HepG2 (cell line): ENCODE data around the gene TMEM266. TPM values are rescaled to one million over a fixed set of nuclear protein-coding genes. Genes with fewer than 3 reads are reported as not detected.

Experiments used
- ATAC-seq: fragments of 200-7000 bp; cut with Tn5 transposase; 3 replicates; pipeline ENCODE4 v1.9.1; 2020; ENCODE audit warnings: mild to moderate bottlenecking, moderate library complexity
- BruUV-seq: library from RNA; stranded (reverse); fragments of 400-500 nt; replicated peaks from 2 replicates; lab custom pipeline; 2021; lab: Mats Ljungman, UMichigan
- CTCF ChIA-PET: fragments of 300-600 bp; formaldehyde crosslinking; extraction: SDS; loops from one replicate; lab custom pipeline; 2021; ENCODE audit warnings: low total read pairs, inconsistent platforms, low intra/inter-chr PET ratio; lab: Yijun Ruan, JAX
- POLR2A ChIA-PET: fragments of 350-600 bp; sonication (Branson Sonifier 250); formaldehyde crosslinking; loops from one replicate; lab custom pipeline; 2020; ENCODE audit warnings: antibody characterized with exemption, inconsistent platforms; lab: Yijun Ruan, JAX
- DNase-seq: peaks from one replicate; pipeline ENCODE4 v3.0.0-alpha.2; 2015; ENCODE audit warnings: low spot score
- FAIRE-seq: peaks from 3 replicates; lab custom pipeline; 2011; peaks lifted over from hg19 to GRCh38; lab: Jason Lieb, UNC
- H2AFZ ChIP-seq: one replicate; pipeline ENCODE4 v1.6.1; 2011; ENCODE audit warnings: low read length, inconsistent platforms
- H3K27ac ChIP-seq: fragments of 300-600 bp; 3 replicates; pipeline ENCODE4 v1.8.0; 2011; ENCODE audit warnings: mixed run types, mild to moderate bottlenecking, mixed read lengths, low read length, inconsistent platforms; ENCODE audit not compliant: insufficient read depth; ENCODE audit errors: extremely low read length
- H3K27me3 ChIP-seq, 2 experiments: fragments of 200-600 bp in 1 of 2; 2 replicates in 1 of 2; 3 replicates in 1 of 2; pipeline versions ENCODE4 v1.6.0 to v1.8.0; 2011; ENCODE audit warnings: low read length in 2 of 2, mild to moderate bottlenecking in 2 of 2, moderate library complexity in 2 of 2, inconsistent platforms in 1 of 2; ENCODE audit not compliant: insufficient read depth in 2 of 2, control insufficient read depth in 1 of 2
- H3K36me3 ChIP-seq, 2 experiments: fragments of 200-600 bp in 1 of 2; replicated peaks in 1 of 2; 2 replicates in 1 of 2; 3 replicates in 1 of 2; pipeline versions ENCODE4 v1.5.1 to v1.8.0; 2011; ENCODE audit warnings: low read length in 2 of 2, inconsistent platforms in 1 of 2; ENCODE audit not compliant: insufficient read depth in 2 of 2, control insufficient read depth in 1 of 2
- H3K4me1 ChIP-seq: 2 replicates; pipeline ENCODE4 v1.5.1; 2012; ENCODE audit warnings: low read length, inconsistent platforms; ENCODE audit not compliant: insufficient read depth
- H3K4me2 ChIP-seq: 2 replicates; pipeline ENCODE4 v1.6.0; 2011; ENCODE audit warnings: low read depth, low read length, inconsistent platforms
- H3K4me3 ChIP-seq, 3 experiments: fragments of 200-600 bp in 1 of 3; sonication (generic), shearing (Covaris generic) in 1 of 3; replicated peaks in 1 of 3; 2 replicates each; pipeline ENCODE4 v1.5.1; 2011 to 2016; ENCODE audit warnings: low read length in 3 of 3, inconsistent platforms in 2 of 3, low read depth in 2 of 3, mild to moderate bottlenecking in 2 of 3, control low read depth in 1 of 3, mixed read lengths in 1 of 3; ENCODE audit not compliant: insufficient read depth in 1 of 3
- H3K79me2 ChIP-seq: one replicate; pipeline ENCODE4 v1.6.1; 2011; ENCODE audit warnings: low read length, inconsistent platforms; ENCODE audit not compliant: insufficient read depth
- H3K9ac ChIP-seq: 2 replicates; pipeline ENCODE4 v1.6.0; 2011; ENCODE audit warnings: mild to moderate bottlenecking, low read depth, low read length, inconsistent platforms; ENCODE audit not compliant: insufficient read depth
- H3K9me3 ChIP-seq: 2 replicates; pipeline ENCODE4 v1.5.1; 2012; ENCODE audit warnings: mild to moderate bottlenecking, low read length
- H4K20me1 ChIP-seq: 2 replicates; pipeline ENCODE4 v1.6.0; 2011; ENCODE audit warnings: inconsistent platforms, mild to moderate bottlenecking, low read length, moderate library complexity; ENCODE audit not compliant: insufficient read depth
- ARNTL ChIP-seq: sonication (generic); formaldehyde crosslinking; IDR thresholded peaks from 2 replicates; pipeline ENCODE4 v1.4.0; 2020; ENCODE audit warnings: mild to moderate bottlenecking, missing genetic modification reagents
- FOXP4 ChIP-seq: sonication (generic); formaldehyde crosslinking; IDR thresholded peaks from 2 replicates; pipeline ENCODE4 v1.4.0; 2020; ENCODE audit warnings: missing genetic modification reagents
- IKZF1 ChIP-seq: fragments of 450-650 bp; IDR thresholded peaks from 2 replicates; pipeline ENCODE4 v1.7.1; 2016
- KDM5B ChIP-seq: sonication (generic); formaldehyde crosslinking; IDR thresholded peaks from 2 replicates; pipeline ENCODE4 v1.4.0; 2020; ENCODE audit warnings: missing genetic modification reagents, mild to moderate bottlenecking, borderline replicate concordance
- NFE2L1 ChIP-seq: sonication (generic); formaldehyde crosslinking; IDR thresholded peaks from 2 replicates; pipeline ENCODE4 v1.4.0; 2020; ENCODE audit warnings: missing genetic modification reagents, mild to moderate bottlenecking, borderline replicate concordance
- PRPF4 ChIP-seq: fragments of 200-400 bp; formaldehyde crosslinking; IDR thresholded peaks from 2 replicates; pipeline ENCODE4 v1.6.1; 2016; ENCODE audit warnings: low read length, low read depth; ENCODE audit not compliant: poor library complexity, severe bottlenecking
- RBFOX2 ChIP-seq: fragments of 200-400 bp; formaldehyde crosslinking; IDR thresholded peaks from 2 replicates; pipeline ENCODE4 v1.6.1; 2017; ENCODE audit warnings: low read depth, mild to moderate bottlenecking, low read length
- SP2 ChIP-seq: sonication (generic); formaldehyde crosslinking; IDR thresholded peaks from 2 replicates; pipeline ENCODE4 v1.5.1; 2020; ENCODE audit warnings: mild to moderate bottlenecking, missing genetic modification reagents
- ZC3H4 ChIP-seq: sonication (generic); formaldehyde crosslinking; IDR thresholded peaks from 2 replicates; pipeline ENCODE4 v1.4.0; 2020; ENCODE audit warnings: missing genetic modification reagents, borderline replicate concordance
- ZFP36 ChIP-seq: fragments of 150-350 bp; IDR thresholded peaks from 2 replicates; pipeline ENCODE4 v1.6.1; 2018; ENCODE audit warnings: borderline replicate concordance, low read length, low read depth; ENCODE audit not compliant: partially characterized antibody
- ZFYVE20 ChIP-seq: sonication (generic); formaldehyde crosslinking; IDR thresholded peaks from 2 replicates; pipeline ENCODE4 v1.8.0; 2023; ENCODE audit warnings: low read depth, mild to moderate bottlenecking, moderate library complexity, missing genetic modification reagents, borderline replicate concordance
- WGBS: methylation state at CpG from one replicate; pipeline ENCODE4 v1.1.6; 2017; ENCODE audit warnings: low lambda C conversion rate; 5-methylcytosine and 5-hydroxymethylcytosine counted together
- in situ Hi-C: cut with HindIII; loops from 2 replicates; pipeline ENCODE4 v1.10.0; 2017; ENCODE audit warnings: low pct_unique_long_range_greater_than_20kb; ENCODE audit not compliant: extremely low pct_ligation_motif_present
- intact Hi-C: fragments of 100-400 bp; cut with micrococcal nuclease; formaldehyde crosslinking; loops from one replicate; pipeline ENCODE4 v1.10.0; 2022; ENCODE audit not compliant: unreplicated experiment
- polyA plus RNA-seq, 8 experiments: library from polyadenylated mRNA; depleted of rRNA in 3 of 8; stranded (reverse) in 7 of 8; unstranded in 1 of 8; fragments of >200 nt; fragmentation: Illumina TruSeq in 4 of 8; extraction: Trizol in 4 of 8; gene quantifications; 2 replicates each; pipeline versions ENCODE4 v1.2.1 to v1.2.3, GENCODE V29; 2011 to 2016; ENCODE audit warnings: low read depth in 4 of 8, missing spikeins in 1 of 8, mixed read lengths in 1 of 8; ENCODE audit not compliant: insufficient read depth in 1 of 8
- total RNA-seq, 5 experiments: library from RNA; depleted of rRNA; stranded (reverse); fragments of >200 nt; fragmentation: Illumina TruSeq; extraction: Trizol; gene quantifications; 2 replicates each; pipeline ENCODE4 v1.2.3, GENCODE V29; 2016; ENCODE audit warnings: low read depth in 1 of 5

TMEM266 gene
- total and polyA plus RNA-seq, 2 of the 13 experiments (the other 11 are each of a cell fraction or from before 2014, with no cell fraction given), result 0.04 TPM; not detected in 1

DNA sequence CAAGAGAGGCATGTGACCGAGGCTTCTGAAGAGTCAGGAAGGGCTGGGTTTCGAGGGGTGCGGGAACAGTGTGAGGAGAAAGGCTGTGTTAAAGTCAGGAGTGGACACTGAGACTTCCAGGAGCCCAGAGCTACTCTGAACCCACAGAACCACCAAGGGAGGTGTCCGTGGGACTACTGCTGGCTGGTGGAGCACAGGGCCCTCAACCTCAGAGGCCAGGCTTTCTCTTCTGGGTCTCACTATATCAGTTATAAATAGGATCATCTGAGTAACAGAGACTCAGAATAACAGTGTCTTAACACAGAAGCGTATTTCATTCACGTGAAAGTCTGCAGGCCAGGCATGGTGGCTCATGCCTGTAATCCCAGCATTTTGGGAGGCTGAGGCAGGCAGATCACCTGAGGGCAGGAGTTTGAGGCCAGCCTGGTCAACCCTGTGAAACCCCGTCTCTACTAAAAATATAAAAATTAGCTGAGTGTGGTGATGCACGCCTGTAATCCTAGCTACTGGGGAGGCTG lies 113.6 kb downstream of the TMEM266 start (continued):
- no peak for TF ChIP-seq FOXP4
- no peak for TF ChIP-seq RBFOX2
- no peak for TF ChIP-seq KDM5B (CRISPR knock-in tag)

GRCh38 chr15:76174654-76175053 lies 114.9 kb downstream of the TMEM266 start:
- no peak overlapping the region for H3K9ac ChIP-seq
- no peak overlapping the region for H3K4me2 ChIP-seq
- H3K4me3 ChIP-seq, result no peak overlapping the region
- ChIA-PET CTCF (no interaction called here), POLR2A (no interaction called here)
- no peak overlapping the region for H2AFZ ChIP-seq
- no peaks in the 10 kb centered on the region for H3K79me2 ChIP-seq
- no peak overlapping the region for H3K27ac ChIP-seq
- peaks cover 17% of the 10 kb centered on the region for H3K4me1 ChIP-seq
- FAIRE-seq, result no peak
- ATAC-seq, result no peak
- intact Hi-C loops, result no loop called here
- no peaks in the 10 kb centered on the region for H4K20me1 ChIP-seq
- no TSS peak for BruUV-seq
- H3K36me3 ChIP-seq, result no peaks in the 10 kb centered on the region
- DNase-seq, result no peak
- TF ChIP-seq PRPF4 (no peak), ARNTL (no peak), ZFYVE20 (no peak), ZFP36 (no peak), SP2 (CRISPR knock-in tag) (no peak), NFE2L1 (CRISPR knock-in tag) (no peak), ZC3H4 (CRISPR knock-in tag) (no peak), IKZF1 (no peak)
- TF ChIP-seq, all 625 proteins: peak for 0
- H3K9me3 ChIP-seq, result no peaks in the 10 kb centered on the region
- in situ Hi-C loops, result no loop called here
- 42% methylated on average over 5 of the region's 5 CpGs for WGBS
- H3K27me3 ChIP-seq, result peaks cover 9 to 72% of the 10 kb centered on the region in 2 experiments
